ENCODE measurements around the gene HOOK1. TPM values are rescaled to one million over a fixed set of nuclear protein-coding genes. Genes with fewer than 3 reads are reported as not detected.

The HOOK1 gene
- total RNA-seq, 1 experiment from 2014 or later: 272 TPM

GRCh38 chr1:59816318-59816878, 1.6 kb downstream of the HOOK1 start:
- POLR2A ChIA-PET (ENCODE audit: low non-redundant PET): interaction anchor here (0.8 kb wide), 1 partner anchor 37 kb away, joined by 3 read pairs; no protein-coding TSS in a partner anchor
- Histone ChIP-seq H3K27me3 (replicated peaks; ENCODE audit: insufficient read depth, low read depth, low read length, poor library complexity) (no peaks in the 10 kb centered on the region), H3K4me1 (ENCODE audit: insufficient read depth, low read length, poor library complexity, severe bottlenecking) (peaks cover 29% of the 10 kb centered on the region), H3K36me3 (ENCODE audit: insufficient read depth, low read length, poor library complexity, severe bottlenecking) (peaks cover 24% of the 10 kb centered on the region), H3K4me3 (ENCODE audit: low read depth, low read length, poor library complexity, severe bottlenecking) (peak overlapping the region; percentile 95), H3K9me3 (ENCODE audit: low read depth, low read length, poor library complexity, severe bottlenecking) (no peaks in the 10 kb centered on the region), H3K27ac (ENCODE audit: low read depth, low read length, poor library complexity, severe bottlenecking) (peak overlapping the region; percentile 94)
- CTCF ChIA-PET: no interaction called here
- no TSS peak for BruUV-seq (replicated peaks)
- intact Hi-C loops (cut with micrococcal nuclease; ENCODE audit: unreplicated experiment): no loop called here
- DNase-seq (ENCODE audit: low spot score): no peak
- no peak for TF ChIP-seq EZH2 (IDR thresholded peaks at IDR 0.05; ENCODE audit: borderline replicate concordance, low read depth, low read length, poor library complexity, severe bottlenecking)
- no peak for TF ChIP-seq CTCF (conservative IDR thresholded peaks at IDR 0.05; ENCODE audit: low read depth, low read length)

GRCh38 chr1:59819566-59820438, 5.1 kb downstream of the HOOK1 start:
- TF ChIP-seq EZH2 (IDR thresholded peaks at IDR 0.05; ENCODE audit: borderline replicate concordance, low read depth, low read length, poor library complexity, severe bottlenecking) (no peak), CTCF (conservative IDR thresholded peaks at IDR 0.05; ENCODE audit: low read depth, low read length) (no peak)
- H3K9me3 ChIP-seq (ENCODE audit: low read depth, low read length, poor library complexity, severe bottlenecking): no peaks in the 10 kb centered on the region
- no peak for DNase-seq (ENCODE audit: low spot score)
- ChIA-PET POLR2A (ENCODE audit: low non-redundant PET) (no interaction called here), CTCF (interaction anchor here (0.8 kb wide), 1 partner anchor 128 kb away, joined by 4 read pairs; no protein-coding TSS in a partner anchor)
- peaks cover 58% of the 10 kb centered on the region for H3K36me3 ChIP-seq (ENCODE audit: insufficient read depth, low read length, poor library complexity, severe bottlenecking)
- H3K27me3 ChIP-seq (replicated peaks; ENCODE audit: insufficient read depth, low read depth, low read length, poor library complexity): no peaks in the 10 kb centered on the region
- BruUV-seq (replicated peaks): no TSS peak
- H3K27ac ChIP-seq (ENCODE audit: low read depth, low read length, poor library complexity, severe bottlenecking): peak overlapping the region; percentile 94
- peak overlapping the region; percentile 17 for H3K4me3 ChIP-seq (ENCODE audit: low read depth, low read length, poor library complexity, severe bottlenecking)
- intact Hi-C loops (cut with micrococcal nuclease; ENCODE audit: unreplicated experiment): no loop called here
- peaks cover 43% of the 10 kb centered on the region for H3K4me1 ChIP-seq (ENCODE audit: insufficient read depth, low read length, poor library complexity, severe bottlenecking)

DNA sequence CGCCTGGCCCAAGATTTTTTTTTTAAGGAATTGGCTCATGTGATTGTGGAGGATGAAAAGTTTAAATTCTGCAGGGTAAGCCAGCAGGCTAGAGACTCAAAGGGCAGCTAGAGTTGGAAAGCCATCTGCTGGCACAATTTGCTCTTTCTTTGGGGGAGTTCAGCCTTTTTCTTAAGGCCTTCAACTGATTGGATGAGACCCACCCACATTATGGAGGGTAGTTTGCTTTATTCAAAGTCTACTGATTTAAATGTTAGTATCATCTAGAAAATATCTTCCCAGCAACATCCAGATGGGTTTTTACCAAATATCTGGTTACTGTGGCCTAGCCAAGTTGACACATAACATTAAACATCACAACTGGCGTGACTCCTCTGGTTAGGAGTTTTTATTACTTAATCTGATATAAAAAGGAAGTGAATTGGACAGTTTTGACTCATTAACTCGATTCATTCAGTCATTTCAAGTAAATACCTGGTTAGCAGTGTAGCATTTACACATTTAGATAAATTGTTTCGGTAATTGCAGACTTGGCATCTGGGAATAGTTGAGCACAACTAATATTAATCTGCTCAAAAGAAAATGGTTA, 12.4 kb downstream of the HOOK1 start:
- no peak for DNase-seq (ENCODE audit: low spot score)
- Histone ChIP-seq H3K4me1 (ENCODE audit: insufficient read depth, low read length, poor library complexity, severe bottlenecking) (peaks cover 73% of the 10 kb centered on the region), H3K27ac (ENCODE audit: low read depth, low read length, poor library complexity, severe bottlenecking) (peak overlapping the region; percentile 58), H3K36me3 (ENCODE audit: insufficient read depth, low read length, poor library complexity, severe bottlenecking) (peaks cover 93% of the 10 kb centered on the region), H3K4me3 (ENCODE audit: low read depth, low read length, poor library complexity, severe bottlenecking) (no peak overlapping the region), H3K9me3 (ENCODE audit: low read depth, low read length, poor library complexity, severe bottlenecking) (no peaks in the 10 kb centered on the region), H3K27me3 (replicated peaks; ENCODE audit: insufficient read depth, low read depth, low read length, poor library complexity) (no peaks in the 10 kb centered on the region)
- intact Hi-C loops (cut with micrococcal nuclease; ENCODE audit: unreplicated experiment): no loop called here
- ChIA-PET CTCF (no interaction called here), POLR2A (ENCODE audit: low non-redundant PET) (no interaction called here)
- TF ChIP-seq EZH2 (IDR thresholded peaks at IDR 0.05; ENCODE audit: borderline replicate concordance, low read depth, low read length, poor library complexity, severe bottlenecking) (no peak), CTCF (conservative IDR thresholded peaks at IDR 0.05; ENCODE audit: low read depth, low read length) (no peak)
- no TSS peak for BruUV-seq (replicated peaks)

Data from A673 (cell line).